G401 (cell line): ENCODE data around the gene TMEM184A. TPM values are rescaled to one million over a fixed set of nuclear protein-coding genes. Genes with fewer than 3 reads are reported as not detected.
A peak's percentile ranks its signal among the peaks of the same experiment; 100 is the strongest.
"Not testable (repeated sequence)": the region's sequence is repeated elsewhere in the genome, so short reads cannot be mapped to it uniquely, and the experiment has no call there.

Experiments used
- DNase-seq: peaks from one replicate; pipeline ENCODE4 v3.0.0-alpha.2; 2015; ENCODE audit warnings: low spot score
- in situ Hi-C: cut with HindIII; loops from 2 replicates; pipeline ENCODE4 v1.10.0; 2016; ENCODE audit warnings: low sequenced_read_pairs, mixed read lengths
- total RNA-seq: library from RNA; depleted of rRNA; stranded (reverse); fragments of >200 nt; shearing (Covaris generic); gene quantifications from 2 replicates; pipeline ENCODE4 v1.2.3, GENCODE V29; 2014

The TMEM184A gene
- total RNA-seq, 1 experiment from 2014 or later = 1.8 TPM

GRCh38 chr7:1533547-1534329, 22.3 kb downstream of the TMEM184A start:
- in situ Hi-C loops = no loop called here
- DNase-seq = no peak

- in situ Hi-C loops = no loop called here
- no peak for DNase-seq
Observed at GRCh38 chr7:1533255-1533546, 22.8 kb downstream of the TMEM184A start.

GRCh38 chr7:1532456-1533254, 23.4 kb downstream of the TMEM184A start:
- in situ Hi-C loops = no loop called here
- DNase-seq = peak; percentile 24

- DNase-seq = no peak
- in situ Hi-C loops = no loop called here
Observed at GRCh38 chr7:1531979-1532455, 24.0 kb downstream of the TMEM184A start.

- peak; percentile 33 for DNase-seq
- in situ Hi-C loops = no loop called here
Observed at GRCh38 chr7:1531263-1531978, 24.6 kb downstream of the TMEM184A start.

GRCh38 chr7:1530946-1531262, 25.1 kb downstream of the TMEM184A start:
- DNase-seq = no peak
- in situ Hi-C loops = no loop called here

- no peak for DNase-seq
- in situ Hi-C loops = no loop called here
Observed at GRCh38 chr7:1529383-1530116, 26.5 kb downstream of the TMEM184A start.

- no peak for DNase-seq
- in situ Hi-C loops = no loop called here
Observed at GRCh38 chr7:1526271-1526754, 29.7 kb downstream of the TMEM184A start.

- in situ Hi-C loops = no loop called here
- DNase-seq = no peak
Observed at GRCh38 chr7:1525409-1525808, 30.6 kb downstream of the TMEM184A start.

- DNase-seq = no peak
- in situ Hi-C loops = no loop called here
Observed at GRCh38 chr7:1523844-1524243, 32.2 kb downstream of the TMEM184A start.

GRCh38 chr7:1523208-1523607, 32.8 kb downstream of the TMEM184A start:
- DNase-seq = no peak
- in situ Hi-C loops = no loop called here

- no peak for DNase-seq
- in situ Hi-C loops = no loop called here
Observed at GRCh38 chr7:1521456-1521855, 34.5 kb downstream of the TMEM184A start.

- DNase-seq = no peak
- in situ Hi-C loops = no loop called here
Observed at GRCh38 chr7:1520539-1521234, 35.3 kb downstream of the TMEM184A start.

- DNase-seq, in situ Hi-C loops: not testable (repeated sequence)
Observed at GRCh38 chr7:1519322-1519922, 36.6 kb downstream of the TMEM184A start.

- DNase-seq = no peak
- in situ Hi-C loops = no loop called here
Observed at GRCh38 chr7:1516586-1517251, 39.3 kb downstream of the TMEM184A start.

GRCh38 chr7:1515509-1515967, 40.5 kb downstream of the TMEM184A start:
- DNase-seq, in situ Hi-C loops: not testable (repeated sequence)

- DNase-seq = no peak
- in situ Hi-C loops = no loop called here
Observed at GRCh38 chr7:1514995-1515401, 41.0 kb downstream of the TMEM184A start.

GRCh38 chr7:1514407-1514806, 41.6 kb downstream of the TMEM184A start:
- in situ Hi-C loops = no loop called here
- DNase-seq = no peak
